GM03348 (cell line): ENCODE data around the gene TSGA10.
"Not testable (repeated sequence)": the region's sequence is repeated elsewhere in the genome, so short reads cannot be mapped to it uniquely, and the experiment has no call there.

ENCODE experiments used
- DNase-seq: peaks from one replicate; pipeline ENCODE4 v3.0.0; 2012; ENCODE audit warnings: low spot score

TSGA10 gene, protein sequence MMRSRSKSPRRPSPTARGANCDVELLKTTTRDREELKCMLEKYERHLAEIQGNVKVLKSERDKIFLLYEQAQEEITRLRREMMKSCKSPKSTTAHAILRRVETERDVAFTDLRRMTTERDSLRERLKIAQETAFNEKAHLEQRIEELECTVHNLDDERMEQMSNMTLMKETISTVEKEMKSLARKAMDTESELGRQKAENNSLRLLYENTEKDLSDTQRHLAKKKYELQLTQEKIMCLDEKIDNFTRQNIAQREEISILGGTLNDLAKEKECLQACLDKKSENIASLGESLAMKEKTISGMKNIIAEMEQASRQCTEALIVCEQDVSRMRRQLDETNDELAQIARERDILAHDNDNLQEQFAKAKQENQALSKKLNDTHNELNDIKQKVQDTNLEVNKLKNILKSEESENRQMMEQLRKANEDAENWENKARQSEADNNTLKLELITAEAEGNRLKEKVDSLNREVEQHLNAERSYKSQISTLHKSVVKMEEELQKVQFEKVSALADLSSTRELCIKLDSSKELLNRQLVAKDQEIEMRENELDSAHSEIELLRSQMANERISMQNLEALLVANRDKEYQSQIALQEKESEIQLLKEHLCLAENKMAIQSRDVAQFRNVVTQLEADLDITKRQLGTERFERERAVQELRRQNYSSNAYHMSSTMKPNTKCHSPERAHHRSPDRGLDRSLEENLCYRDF

DNA sequence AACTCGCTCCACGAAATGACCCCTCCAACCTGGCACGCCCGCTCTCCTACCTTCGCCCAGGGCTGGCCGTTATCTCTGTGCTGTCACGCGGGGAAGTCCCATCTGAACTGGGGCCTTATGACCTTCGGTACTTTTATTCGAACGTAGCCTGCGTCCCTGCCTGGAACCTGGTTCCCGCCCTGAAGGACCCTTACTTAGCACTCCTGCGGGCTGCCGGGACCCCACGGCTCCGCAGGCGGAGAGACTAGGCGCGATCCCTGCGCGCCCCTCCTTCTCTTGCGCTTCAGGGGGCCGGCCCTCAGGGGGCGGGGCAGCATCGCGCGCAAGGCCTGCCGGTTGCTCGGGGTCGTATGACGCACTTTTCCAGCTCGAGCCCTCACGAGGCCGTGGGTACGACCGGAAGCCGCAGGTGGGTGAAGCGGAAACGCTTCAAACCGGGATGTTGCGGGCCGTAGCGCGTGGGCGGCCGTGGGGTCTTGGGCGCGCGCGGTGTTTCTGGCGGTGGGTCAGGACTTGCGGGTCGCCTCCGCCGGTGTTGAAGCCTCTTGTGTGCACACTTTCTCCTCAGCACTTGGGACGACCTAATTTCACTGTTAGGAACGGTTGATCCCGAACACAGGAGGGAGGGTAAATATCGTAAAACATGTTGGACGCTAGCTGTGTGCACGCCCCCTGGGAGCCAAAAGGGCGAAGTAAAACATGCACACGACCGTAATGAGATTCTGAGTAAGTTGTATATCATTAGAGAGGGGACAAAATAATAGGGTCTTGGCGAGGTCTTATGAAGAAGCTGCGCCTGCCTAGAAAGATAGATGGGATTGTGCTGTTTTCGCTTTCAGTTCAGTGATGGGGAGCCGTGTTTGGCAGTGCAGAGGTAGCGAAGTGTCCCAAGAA, at the start of gene TSGA10, which contains the start of gene LIPT1:
TSS of gene TSGA10 (minus strand) at position 300 of the 894 bp plus-strand sequence. CDS start 45,503 bp downstream, outside the sequence.
TSS of gene LIPT1 (plus strand) at position 325 of the 894 bp plus-strand sequence. CDS start 6,991 bp downstream, outside the sequence.
- peak; percentile 98 for DNase-seq

DNA sequence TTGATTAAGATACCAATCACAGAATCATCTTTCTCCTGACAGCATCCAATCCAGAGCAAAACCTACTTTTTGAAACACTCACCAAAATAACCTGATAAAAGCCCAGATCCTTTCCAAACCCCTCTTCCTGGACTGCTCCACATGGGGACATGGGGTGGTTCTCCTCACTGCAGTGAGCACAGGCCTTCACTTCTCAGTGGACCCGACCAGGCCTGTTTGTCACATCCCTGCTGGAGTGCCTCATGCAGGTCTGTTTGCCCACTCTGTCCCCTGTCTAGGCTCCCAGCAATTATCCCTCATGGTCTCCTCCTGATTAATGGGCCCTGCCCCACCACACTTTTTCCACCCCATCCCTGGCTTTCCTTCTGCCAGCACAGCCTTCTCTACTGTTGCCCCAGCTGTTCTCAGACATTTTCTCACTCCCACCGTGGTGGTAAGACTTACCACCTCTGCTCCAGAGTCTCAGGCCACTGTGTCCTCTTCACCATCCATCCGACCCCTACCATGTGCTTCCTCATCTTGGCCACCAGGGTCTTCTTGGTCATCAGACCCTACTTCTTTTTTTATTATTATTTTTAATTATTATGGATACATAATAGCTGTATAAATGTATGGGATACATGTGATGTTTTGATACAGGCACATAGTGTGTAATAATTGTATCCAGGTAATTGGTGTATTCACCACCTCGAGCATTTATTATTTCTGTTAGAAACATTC, 47.4 kb upstream of the TSGA10 start:
- no peak for DNase-seq

DNA sequence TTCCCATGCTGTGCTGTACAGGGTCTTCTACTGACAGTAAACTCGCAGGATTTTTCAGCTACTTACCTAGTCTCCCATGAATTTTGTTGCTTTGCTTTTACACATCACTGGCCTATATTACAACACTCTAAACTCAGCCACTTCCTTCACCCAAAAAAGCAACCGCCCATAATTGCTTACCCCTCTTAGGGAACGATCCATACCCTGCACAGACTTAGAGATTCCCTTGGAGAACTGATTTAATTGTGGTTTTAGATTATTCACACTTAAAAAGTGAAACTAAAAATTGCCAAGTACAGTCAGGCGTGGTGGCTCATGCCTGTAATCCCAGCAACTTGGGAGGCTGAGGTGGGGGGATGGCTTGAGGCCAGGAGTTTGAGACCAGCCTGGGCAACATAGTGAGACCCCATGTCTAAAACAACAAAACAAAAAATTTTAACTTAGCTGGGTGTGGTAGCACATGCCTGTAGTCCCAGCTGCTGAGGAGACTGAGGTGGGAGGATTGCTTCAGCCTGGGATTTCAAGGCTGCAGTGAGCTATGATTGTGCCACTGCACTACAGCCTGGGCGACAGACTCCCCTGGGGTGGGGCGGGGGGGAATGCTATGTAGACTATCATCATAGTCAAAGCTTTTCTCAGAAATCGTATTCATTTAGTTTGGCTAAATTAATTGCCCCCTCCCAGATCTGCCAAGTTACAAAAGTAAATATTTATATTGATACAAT, 45.5 kb upstream of the TSGA10 start:
- DNase-seq, result no peak

DNA sequence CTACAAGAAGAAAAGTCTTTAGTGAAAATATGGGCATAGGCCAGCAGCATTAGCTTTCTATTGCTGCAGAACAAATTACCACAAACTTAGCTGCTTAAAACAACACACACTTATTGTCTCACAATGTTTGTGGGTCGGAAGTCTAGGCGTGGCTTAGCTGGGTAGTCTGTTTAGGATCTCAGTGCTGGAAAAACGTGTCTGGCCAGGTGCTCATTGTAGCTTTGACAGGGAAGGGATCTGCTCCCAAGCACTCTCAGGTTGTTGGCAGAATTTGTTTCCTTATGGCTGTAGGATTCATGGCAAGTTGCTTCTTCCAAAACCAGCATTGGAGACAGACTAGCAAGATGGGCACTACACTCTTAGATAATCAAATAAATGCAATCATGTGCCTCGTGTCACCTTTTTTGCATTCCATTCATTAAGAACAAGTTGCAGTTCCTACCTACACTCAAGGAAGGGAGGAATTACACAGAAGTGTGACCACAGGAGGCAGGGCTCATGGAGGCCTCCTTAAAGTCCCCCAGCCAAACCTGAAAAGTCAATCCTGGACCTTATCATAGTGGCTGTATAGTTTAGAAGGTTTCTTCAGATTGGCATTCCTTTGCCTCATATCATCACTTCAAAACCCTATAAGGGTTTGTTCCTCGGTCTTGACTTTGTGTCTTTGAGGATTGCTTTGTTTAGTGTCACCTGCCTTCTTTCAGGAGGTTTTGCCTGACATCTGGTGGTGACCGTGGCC, 43.5 kb upstream of the TSGA10 start:
- DNase-seq, result no peak

DNA sequence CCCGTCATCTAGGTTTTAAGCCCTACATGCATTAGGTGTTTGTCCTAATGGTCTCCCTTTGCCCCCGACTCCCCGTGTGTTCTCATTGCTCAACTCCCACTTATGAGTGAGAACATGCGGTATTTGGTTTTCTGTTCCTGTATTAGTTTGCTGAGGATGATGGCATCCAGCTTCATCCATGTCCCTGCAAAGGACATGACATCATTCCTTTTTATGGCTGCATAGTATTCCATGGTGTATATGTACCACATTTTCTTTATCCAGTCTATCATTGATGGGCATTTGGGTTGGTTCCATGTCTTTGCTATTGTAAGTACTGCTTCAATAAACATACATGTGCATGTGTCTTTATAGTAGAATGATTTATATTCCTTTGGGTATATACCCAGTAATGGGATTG, 37.6 kb upstream of the TSGA10 start:
- not testable (repeated sequence) for DNase-seq

DNA sequence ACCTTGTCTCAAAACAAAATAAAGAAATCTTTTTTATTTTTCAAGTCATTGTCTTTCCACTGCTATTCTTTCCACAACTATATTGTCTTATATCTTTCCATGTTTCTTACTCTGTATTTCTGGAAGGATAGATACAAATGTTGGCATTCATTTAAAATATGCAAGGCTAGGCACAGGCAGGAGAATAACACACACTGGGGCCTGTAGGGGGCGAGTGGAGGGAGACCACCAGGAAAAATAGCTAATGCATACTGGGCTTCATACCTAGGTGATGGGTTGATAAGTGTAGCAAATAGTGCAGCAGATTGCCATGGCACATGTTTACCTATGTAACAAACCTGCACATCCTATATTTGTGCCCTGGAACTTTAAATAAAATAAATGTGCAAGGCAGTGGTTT, 35.8 kb upstream of the TSGA10 start:
- DNase-seq, result no peak

DNA sequence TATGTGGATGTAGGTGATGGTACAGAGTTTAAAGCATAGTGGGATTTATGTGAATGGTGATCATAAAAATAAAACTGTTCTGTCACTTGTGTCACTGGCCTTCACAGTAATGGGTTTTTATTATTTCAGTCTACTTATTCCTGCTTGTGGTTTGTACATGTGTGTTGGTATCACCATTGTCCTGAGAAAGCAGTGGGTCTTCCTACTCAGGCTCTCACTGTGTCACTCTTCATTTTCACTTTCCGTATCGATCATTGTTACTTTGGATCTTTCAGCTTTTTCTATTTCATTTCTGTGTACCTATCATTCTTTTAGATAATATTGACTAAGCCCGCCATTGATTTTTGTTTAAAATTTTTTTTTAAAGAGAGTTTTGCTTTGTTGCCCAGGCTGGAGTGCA, 33.6 kb upstream of the TSGA10 start:
- no peak for DNase-seq

DNA sequence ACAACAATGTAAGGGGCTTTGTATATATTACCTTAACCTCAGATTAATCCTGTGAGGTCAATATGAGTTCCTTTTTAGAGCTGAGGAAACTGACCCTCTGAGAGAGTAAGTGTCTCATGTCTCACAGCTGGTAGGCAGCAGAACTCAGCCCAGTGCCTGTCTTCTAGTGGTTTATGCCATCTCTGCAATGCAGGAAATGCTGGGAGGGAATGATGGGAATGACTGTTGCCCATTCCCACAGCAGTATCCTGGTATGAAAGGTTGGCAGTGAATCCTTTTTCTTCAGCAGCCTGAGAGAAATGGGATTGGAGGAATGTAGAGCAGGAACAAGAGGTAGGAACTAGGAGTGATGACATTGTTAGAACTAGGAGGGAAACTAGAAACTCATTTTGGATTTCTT, 32.3 kb upstream of the TSGA10 start:
- no peak for DNase-seq

DNA sequence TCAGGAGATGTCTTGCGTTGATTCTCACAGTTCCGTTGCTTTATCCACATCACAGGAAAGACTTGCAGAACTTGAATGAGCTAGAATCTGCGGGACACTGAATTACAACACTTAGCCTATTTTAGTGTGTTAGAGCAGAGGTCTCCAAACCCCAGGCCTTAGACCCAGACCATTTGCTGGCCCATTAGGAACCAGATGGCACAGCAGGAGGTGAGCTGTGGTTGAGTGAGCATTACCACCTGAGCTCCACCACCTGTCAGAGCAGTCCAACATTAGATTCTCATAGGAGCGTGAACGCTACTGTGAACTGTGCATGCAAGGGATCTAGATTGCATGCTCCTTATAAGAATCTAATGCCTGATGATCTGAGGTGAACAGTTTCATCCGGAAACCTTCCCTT, 30.1 kb upstream of the TSGA10 start:
- no peak for DNase-seq

DNA sequence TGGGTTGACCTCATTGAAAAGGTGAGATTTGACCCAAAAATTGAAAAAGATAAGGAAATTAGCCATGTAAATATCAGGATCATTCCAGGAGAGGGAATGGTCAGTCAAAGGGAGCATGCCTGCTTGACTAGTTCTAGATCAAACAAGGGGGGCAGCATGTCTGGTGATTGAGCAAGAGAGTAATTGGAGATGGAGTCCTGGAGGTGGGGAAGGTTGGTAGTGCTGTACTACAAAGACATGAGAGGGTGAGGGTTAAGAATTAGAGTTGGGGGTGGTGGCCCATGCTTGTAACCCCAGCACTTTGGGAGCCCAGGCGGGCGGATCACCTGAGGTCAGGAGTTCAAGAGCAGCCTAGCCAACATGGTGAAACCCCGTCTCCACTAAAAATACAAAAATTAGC, 28.3 kb upstream of the TSGA10 start:
- no peak for DNase-seq

DNA sequence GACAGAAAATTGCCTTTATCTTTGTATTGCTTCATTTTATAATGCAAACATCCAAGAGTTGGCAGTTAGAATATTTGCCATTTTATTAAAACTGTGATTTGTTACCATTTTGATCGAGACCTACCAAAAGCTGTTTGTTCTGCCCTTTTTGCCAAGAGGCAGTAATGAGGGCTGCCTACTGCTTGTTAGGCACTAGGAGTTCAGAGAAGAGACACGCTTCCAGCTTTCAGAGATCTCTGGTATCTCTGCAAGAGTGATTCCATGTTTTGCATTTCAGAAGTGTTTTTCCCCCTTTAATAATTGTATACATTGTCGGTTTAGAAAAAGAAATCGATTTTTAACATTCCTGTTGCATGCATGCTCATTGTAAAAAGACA, 26.9 kb upstream of the TSGA10 start:
- DNase-seq, result peak; percentile 26

DNA sequence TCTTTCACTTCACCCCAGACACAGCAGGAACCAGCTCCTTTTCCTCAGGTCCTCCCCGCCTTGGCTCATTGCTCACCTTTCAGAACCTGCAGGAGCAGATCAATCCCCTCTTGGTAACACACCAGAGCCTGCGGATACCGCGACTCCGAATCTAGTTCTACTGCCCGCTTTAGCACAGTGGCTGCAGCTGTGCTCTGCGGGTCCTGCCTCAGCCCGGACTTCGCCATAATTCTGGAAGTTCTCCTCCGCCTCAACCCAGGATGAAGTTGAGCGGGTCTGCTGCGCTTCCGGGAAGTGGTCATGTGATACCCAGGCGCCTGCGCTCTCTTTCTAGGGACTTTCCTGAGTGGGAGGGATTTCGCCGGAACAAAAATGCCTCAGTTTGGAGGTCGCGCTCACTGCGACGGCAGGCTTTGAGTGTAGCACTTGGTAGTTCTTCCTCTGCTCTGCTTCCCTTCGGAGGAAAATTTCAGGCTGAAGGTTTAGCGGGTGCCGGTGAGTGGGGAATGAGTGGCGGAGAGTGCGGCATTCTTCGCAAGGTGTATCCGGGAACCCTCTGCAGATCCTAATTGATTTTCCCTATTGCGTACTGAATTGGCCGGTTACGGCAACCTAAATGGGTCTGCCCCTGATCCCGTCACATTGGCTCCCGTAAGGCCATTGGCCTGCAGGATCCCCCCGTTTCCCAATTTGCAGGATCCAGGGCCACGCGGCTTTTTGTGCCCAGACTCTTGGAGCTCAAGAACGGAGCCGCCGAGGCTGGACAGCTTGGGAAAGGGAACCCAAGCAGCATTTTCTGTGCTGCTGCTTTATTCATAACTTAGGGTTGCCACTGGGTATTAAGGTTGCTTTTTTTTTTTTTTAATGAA, 26.2 kb upstream of the TSGA10 start, which contains the start of the genes MITD1 and MRPL30:
TSS of gene MITD1 (minus strand) at position 304 of the 869 bp plus-strand sequence. CDS start at position 227, 77 bp downstream.
TSS of gene MRPL30 (plus strand) at position 430 of the 869 bp plus-strand sequence. CDS start 5,020 bp downstream, outside the sequence.
- DNase-seq, result peak; percentile 95

DNA sequence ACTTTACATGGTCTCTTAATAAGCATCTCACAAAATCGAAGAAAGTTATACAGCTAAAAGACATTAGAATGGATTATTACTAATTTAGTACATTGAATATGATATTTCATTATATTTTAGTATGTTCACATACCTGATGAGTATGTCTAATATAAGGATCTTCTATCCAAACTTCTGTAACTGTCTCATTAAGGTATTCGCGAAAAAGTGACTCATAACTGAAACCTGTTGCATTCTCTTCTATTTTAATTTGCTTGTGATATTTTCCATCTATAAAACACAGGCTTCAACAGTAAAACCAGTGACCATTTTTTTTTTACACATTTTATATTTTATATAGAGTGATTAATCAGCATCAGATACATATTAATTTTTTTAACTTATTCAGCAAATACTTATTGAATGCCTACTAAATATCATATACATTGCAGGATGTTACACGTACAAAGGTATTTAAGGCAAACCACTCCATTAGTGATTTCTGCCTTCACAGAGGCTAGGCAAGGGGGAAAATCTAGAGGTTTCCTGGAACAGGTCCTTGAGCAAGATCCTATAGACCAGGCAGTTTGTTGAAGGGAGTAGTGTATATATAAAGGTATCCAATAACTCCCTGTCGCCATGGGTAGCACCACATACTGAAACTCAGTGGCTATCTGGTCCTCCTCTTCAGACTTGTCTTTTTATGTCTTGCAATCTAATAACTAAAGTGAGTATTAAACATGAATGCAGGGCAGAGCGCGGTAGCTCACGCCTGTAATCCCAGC, 16.8 kb upstream of the TSGA10 start:
- DNase-seq, result no peak

DNA sequence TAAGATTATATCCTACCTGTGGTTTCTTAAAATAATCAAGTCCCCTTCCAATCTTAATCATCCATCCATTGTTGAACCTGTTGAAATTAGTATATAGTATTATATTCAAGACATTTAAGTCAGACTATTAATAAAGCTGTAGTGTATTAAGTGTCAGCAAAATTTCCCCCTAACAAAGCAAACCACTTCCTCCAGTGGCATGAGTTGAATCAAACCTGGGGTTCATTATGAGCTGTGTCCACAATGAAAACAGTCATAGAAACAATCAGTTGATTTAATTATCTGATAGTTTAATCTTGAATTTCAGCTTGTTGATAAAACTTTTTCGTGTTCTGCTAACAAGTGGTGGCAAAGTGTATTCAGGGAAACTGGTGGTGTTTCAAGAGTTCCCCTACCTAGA, 14.8 kb upstream of the TSGA10 start:
- no peak for DNase-seq

DNA sequence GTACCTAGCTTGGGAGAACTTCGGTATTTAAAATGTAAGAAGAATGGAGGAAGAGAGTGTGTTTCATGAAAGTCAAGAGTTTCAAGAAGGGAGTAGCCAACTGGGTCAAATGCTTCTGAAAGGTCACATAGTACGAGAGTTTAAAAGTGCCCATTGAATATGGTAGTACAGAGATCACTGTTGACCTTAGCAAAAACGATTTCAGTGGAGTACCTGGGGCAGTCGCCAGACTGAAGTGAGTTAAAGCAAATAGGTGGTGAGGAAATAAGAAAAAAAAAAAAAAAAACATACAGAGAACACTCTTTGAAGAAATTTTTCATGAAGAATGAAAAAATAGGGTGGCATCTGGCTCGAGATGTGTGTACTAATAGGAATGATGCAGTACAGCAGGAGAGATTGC, 11.5 kb upstream of the TSGA10 start:
- no peak for DNase-seq

DNA sequence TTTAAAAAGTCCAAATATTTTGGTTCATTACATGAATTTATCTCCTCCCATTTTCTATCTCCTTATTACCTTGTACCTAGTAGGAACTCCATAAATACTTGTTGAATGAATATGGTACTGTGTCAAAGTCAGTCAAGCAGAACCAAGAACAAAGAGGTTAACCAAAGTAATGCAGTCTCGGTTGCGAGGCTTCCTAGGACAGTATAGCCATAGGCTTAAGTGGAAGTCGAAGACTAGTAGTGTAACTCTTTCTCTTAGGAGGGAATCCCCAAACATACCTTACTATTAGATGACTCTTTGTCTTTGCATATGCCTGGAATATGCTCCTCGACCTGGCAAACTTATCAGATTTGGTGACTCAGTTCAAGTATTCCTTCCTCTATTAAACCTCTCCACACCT, 4.9 kb upstream of the TSGA10 start:
- no peak for DNase-seq

DNA sequence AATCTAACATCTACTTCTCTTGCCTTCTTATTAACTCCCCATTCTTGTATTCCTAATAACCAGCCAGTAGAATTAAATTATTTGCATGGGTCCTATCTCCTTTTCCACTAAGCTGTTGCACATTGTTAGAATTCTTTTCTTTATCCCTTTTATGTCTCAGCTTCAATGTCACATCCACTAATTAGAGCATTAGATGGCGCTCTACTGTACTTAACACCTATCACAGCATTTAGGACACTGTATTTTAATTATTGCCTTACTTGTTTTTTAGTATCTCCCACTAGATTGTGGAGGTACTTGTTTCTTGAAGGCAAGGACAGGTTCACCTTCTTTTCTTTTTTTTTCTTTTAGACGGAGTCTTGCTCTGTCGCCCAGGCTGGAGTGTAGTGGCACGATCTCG, 3.9 kb upstream of the TSGA10 start:
- no peak for DNase-seq

DNA sequence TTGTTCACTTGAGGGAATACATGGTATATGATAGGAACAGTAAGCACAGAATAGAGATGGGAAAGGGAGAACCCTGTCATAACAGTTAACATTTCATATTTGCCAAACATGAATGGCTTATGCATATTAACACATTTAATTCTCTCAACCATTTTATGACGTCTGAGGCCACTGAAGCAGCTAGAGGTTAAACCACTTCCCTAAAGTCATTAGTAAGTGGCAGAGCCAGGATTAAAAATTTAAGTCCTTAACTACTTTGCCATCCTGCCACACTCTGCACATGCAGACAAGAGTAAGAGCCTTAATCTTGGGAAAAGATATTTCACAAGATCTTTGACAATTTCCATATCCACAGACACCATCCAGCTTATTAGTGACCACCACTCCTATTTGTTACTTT, 2.1 kb upstream of the TSGA10 start:
- no peak for DNase-seq
